ENCODE data around the gene LOXHD1.

DNA sequence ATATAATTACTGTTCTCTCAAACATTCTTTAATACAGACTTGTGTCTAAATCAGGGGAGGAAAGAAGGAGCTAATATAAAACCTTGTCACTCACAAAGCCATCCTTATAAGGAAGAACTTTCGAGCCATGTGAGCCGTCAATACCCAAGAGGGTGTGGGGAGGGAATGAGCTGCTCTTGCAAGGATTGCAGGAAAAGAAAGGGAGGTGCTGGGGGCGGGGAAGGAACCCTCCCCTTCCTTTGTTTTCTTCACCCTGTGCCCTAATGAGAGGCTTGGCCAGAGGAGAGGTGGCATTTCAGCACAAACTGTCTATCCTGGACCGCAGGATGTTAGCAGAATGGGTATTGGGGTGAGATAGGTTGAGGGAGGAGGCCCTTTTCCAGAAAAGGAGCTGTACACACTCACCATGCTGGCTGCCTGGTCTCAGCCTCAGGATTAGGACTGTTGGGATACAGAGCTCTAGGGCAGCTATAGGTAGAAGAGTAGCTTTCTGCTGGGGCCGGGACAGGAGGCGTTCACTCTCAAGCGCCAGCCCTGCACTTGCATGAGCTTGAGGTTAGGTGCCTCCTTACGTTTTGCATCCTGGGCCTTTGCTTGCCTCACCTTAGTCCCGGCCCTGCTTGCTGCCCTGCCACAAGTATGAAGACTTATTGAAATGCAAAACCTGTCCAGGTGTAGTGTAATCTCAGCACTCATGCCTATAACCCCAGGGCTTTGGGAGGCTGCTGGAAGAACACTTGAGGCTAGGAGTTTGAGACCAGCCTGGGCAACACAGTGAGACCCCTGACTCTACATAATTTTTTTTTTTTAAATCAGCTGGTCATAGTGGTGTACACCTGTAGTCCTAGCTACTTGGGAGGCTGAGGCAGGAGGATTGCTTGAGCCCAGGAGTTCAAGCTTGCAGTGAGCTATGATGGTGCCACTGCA is 190.5 kb downstream of the LOXHD1 start:
- TF ChIP-seq, protein P1, sequence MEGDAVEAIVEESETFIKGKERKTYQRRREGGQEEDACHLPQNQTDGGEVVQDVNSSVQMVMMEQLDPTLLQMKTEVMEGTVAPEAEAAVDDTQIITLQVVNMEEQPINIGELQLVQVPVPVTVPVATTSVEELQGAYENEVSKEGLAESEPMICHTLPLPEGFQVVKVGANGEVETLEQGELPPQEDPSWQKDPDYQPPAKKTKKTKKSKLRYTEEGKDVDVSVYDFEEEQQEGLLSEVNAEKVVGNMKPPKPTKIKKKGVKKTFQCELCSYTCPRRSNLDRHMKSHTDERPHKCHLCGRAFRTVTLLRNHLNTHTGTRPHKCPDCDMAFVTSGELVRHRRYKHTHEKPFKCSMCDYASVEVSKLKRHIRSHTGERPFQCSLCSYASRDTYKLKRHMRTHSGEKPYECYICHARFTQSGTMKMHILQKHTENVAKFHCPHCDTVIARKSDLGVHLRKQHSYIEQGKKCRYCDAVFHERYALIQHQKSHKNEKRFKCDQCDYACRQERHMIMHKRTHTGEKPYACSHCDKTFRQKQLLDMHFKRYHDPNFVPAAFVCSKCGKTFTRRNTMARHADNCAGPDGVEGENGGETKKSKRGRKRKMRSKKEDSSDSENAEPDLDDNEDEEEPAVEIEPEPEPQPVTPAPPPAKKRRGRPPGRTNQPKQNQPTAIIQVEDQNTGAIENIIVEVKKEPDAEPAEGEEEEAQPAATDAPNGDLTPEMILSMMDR (IDR thresholded peaks at IDR 0.05), result no peak
- TF ChIP-seq POLR2A (IDR thresholded peaks at IDR 0.05), result no peak
- TF ChIP-seq POLR2AphosphoS5 (IDR thresholded peaks at IDR 0.05; ENCODE audit: insufficient read depth in 1 of 2, low read depth in 1 of 2), result no peak

All from vagina (tissue), 2 donors.